ENCODE data around the gene KIAA0319L.

The KIAA0319L gene

GRCh38 chr1:35535243-35535642 is 22.0 kb downstream of the KIAA0319L start:
- no peak for DNase-seq

GRCh38 chr1:35533586-35533985 is 23.6 kb downstream of the KIAA0319L start:
- no peak for DNase-seq

- peak; percentile 47 for DNase-seq
These were observed 24.5 kb downstream of the KIAA0319L start for GRCh38 chr1:35532497-35533223.

GRCh38 chr1:35531368-35531767 is 25.8 kb downstream of the KIAA0319L start:
- DNase-seq, result no peak

- DNase-seq, result no peak
These were observed 26.3 kb downstream of the KIAA0319L start for GRCh38 chr1:35530946-35531345.

GRCh38 chr1:35530168-35530567 is 27.0 kb downstream of the KIAA0319L start:
- DNase-seq, result no peak

GRCh38 chr1:35524106-35524505 is 33.1 kb downstream of the KIAA0319L start:
- DNase-seq, result no peak

GRCh38 chr1:35519432-35519831 is 37.8 kb downstream of the KIAA0319L start:
- no peak for DNase-seq

GRCh38 chr1:35518183-35518582 is 39.0 kb downstream of the KIAA0319L start:
- no peak for DNase-seq

- no peak for DNase-seq
These were observed 45.9 kb downstream of the KIAA0319L start for GRCh38 chr1:35511305-35511704.

- no peak for DNase-seq
These were observed 47.6 kb downstream of the KIAA0319L start for GRCh38 chr1:35509558-35509957.

- DNase-seq, result no peak
These were observed 49.3 kb downstream of the KIAA0319L start for GRCh38 chr1:35507947-35508346.

- no peak for DNase-seq
These were observed 50.0 kb downstream of the KIAA0319L start for GRCh38 chr1:35506960-35507912.

- DNase-seq, result peak; percentile 72
These were observed 51.0 kb downstream of the KIAA0319L start for GRCh38 chr1:35505911-35506798.

GRCh38 chr1:35502242-35502641 is 55.0 kb downstream of the KIAA0319L start:
- DNase-seq, result no peak

- DNase-seq, result no peak
These were observed 56.8 kb downstream of the KIAA0319L start for GRCh38 chr1:35500439-35500838.

- DNase-seq, result peak; percentile 27
These were observed 57.5 kb downstream of the KIAA0319L start for GRCh38 chr1:35499652-35500176.

- no peak for DNase-seq
These were observed 58.0 kb downstream of the KIAA0319L start for GRCh38 chr1:35499231-35499630.

GRCh38 chr1:35497571-35497970 is 59.6 kb downstream of the KIAA0319L start:
- DNase-seq, result no peak

GRCh38 chr1:35490250-35490649 is 67.0 kb downstream of the KIAA0319L start:
- no peak for DNase-seq

GRCh38 chr1:35488336-35488735 is 68.9 kb downstream of the KIAA0319L start:
- DNase-seq, result no peak

GRCh38 chr1:35486858-35487408 is 70.3 kb downstream of the KIAA0319L start:
- no peak for DNase-seq

Measured in NCI-H226 (cell line).